Measurements from ENCODE around the gene RFLNA.

Gene RFLNA

GRCh38 chr12:124281309-124281708 is 13.6 kb upstream of the RFLNA start:
- DNase-seq (ENCODE audit: low spot score) = no peak
- in situ Hi-C loops (cut with MboI; ENCODE audit: low sequenced_read_pairs, unreplicated experiment) = no loop called here
- TF ChIP-seq CTCF (IDR thresholded peaks at IDR 0.05; ENCODE audit: borderline replicate concordance, control extremely low read depth, extremely low read depth, insufficient read depth, missing control alignments) = no peak

GRCh38 chr12:124282287-124282686 is 12.6 kb upstream of the RFLNA start:
- TF ChIP-seq CTCF (IDR thresholded peaks at IDR 0.05; ENCODE audit: borderline replicate concordance, control extremely low read depth, extremely low read depth, insufficient read depth, missing control alignments) = no peak
- in situ Hi-C loops (cut with MboI; ENCODE audit: low sequenced_read_pairs, unreplicated experiment) = no loop called here
- no peak for DNase-seq (ENCODE audit: low spot score)

GRCh38 chr12:124283326-124283725 is 11.6 kb upstream of the RFLNA start:
- in situ Hi-C loops (cut with MboI; ENCODE audit: low sequenced_read_pairs, unreplicated experiment) = no loop called here
- no peak for DNase-seq (ENCODE audit: low spot score)
- TF ChIP-seq CTCF (IDR thresholded peaks at IDR 0.05; ENCODE audit: borderline replicate concordance, control extremely low read depth, extremely low read depth, insufficient read depth, missing control alignments) = no peak

- no peak for DNase-seq (ENCODE audit: low spot score)
- no peak for TF ChIP-seq CTCF (IDR thresholded peaks at IDR 0.05; ENCODE audit: borderline replicate concordance, control extremely low read depth, extremely low read depth, insufficient read depth, missing control alignments)
- in situ Hi-C loops (cut with MboI; ENCODE audit: low sequenced_read_pairs, unreplicated experiment) = no loop called here
Measured at GRCh38 chr12:124284368-124284767, 10.5 kb upstream of the RFLNA start.

- DNase-seq (ENCODE audit: low spot score) = no peak
- in situ Hi-C loops (cut with MboI; ENCODE audit: low sequenced_read_pairs, unreplicated experiment) = no loop called here
- no peak for TF ChIP-seq CTCF (IDR thresholded peaks at IDR 0.05; ENCODE audit: borderline replicate concordance, control extremely low read depth, extremely low read depth, insufficient read depth, missing control alignments)
Measured at GRCh38 chr12:124286414-124286813, 8.5 kb upstream of the RFLNA start.

GRCh38 chr12:124286971-124287370 is 7.9 kb upstream of the RFLNA start:
- in situ Hi-C loops (cut with MboI; ENCODE audit: low sequenced_read_pairs, unreplicated experiment) = no loop called here

More at GRCh38 chr12:124286971-124287370, 7.9 kb upstream of the RFLNA start:
- no peak for DNase-seq (ENCODE audit: low spot score)
- no peak for TF ChIP-seq CTCF (IDR thresholded peaks at IDR 0.05; ENCODE audit: borderline replicate concordance, control extremely low read depth, extremely low read depth, insufficient read depth, missing control alignments)

All from GM13976 (cell line).